ENCODE results near the gene ZNF497.

The ZNF497 gene

DNA sequence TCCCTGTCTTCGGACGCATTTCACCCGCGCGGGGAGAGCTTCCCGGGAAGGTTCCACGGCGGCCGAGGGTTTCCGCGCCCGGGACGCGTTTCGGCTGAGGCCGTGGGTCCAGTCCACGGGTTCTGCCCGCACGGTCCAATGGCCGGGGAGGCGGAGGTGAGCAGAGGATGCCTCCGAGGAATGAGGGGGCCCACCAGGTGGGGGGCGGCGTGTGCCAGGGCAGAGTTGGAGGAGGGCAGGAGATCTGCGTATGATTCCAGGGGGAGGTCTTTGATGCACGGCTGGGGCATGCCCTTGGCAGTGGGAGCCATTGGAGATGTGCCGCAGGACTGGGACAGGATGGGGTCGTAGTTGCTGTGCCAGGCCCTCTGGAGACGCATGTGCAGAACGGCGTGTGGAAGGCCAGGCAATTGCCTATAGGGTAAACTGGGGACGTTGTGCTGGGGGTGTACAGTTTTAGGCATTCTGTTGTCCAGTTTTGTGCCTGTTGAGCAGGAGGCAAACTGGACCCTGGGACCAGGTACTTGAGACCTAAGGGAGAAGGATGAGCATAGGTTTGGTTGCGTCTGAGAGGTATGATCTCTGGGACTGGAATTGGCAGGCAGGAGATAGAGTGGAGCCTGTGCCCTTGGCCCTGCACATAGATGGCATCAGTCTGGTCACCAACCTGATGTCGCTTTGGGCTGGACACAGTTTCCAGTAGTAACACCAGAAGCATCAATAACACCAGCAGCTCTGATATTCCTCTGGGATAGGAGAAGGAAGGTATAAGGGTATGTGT lies 46.6 kb upstream of the ZNF497 start (continued):
- TF ChIP-seq ZNF768 (tag by site-specific recombination; IDR thresholded peaks at IDR 0.05) (no peak), ZFP3 (tag by site-specific recombination; IDR thresholded peaks at IDR 0.05; ENCODE audit: low read depth) (no peak), ZNF223 (tag by site-specific recombination; IDR thresholded peaks at IDR 0.05) (no peak), ZNF558 (tag by site-specific recombination; IDR thresholded peaks at IDR 0.05) (no peak), ZNF292 (tag by site-specific recombination; IDR thresholded peaks at IDR 0.05; ENCODE audit: borderline replicate concordance, low read depth) (no peak), ZXDB (tag by site-specific recombination; IDR thresholded peaks at IDR 0.05) (peak; percentile 15; the same call in 1 of the 2 replicates), ZNF549 (tag by site-specific recombination; IDR thresholded peaks at IDR 0.05) (no peak), ZNF146 (tag by site-specific recombination; IDR thresholded peaks at IDR 0.05) (no peak), KLF9 (tag by site-specific recombination; IDR thresholded peaks at IDR 0.05; ENCODE audit: low read depth) (peak; percentile 9; the same call in 1 of the 2 replicates), ZSCAN16 (tag by site-specific recombination; IDR thresholded peaks at IDR 0.05) (no peak), TRIM28 (IDR thresholded peaks at IDR 0.05; ENCODE audit: borderline replicate concordance, low read length) (no peak), ZNF596 (tag by site-specific recombination; IDR thresholded peaks at IDR 0.05) (no peak), ZNF24 (tag by site-specific recombination; IDR thresholded peaks at IDR 0.05) (no peak), ZNF670 (tag by site-specific recombination; IDR thresholded peaks at IDR 0.05; ENCODE audit: low read depth) (no peak), ZNF621 (tag by site-specific recombination; IDR thresholded peaks at IDR 0.05) (no peak), ZNF555 (tag by site-specific recombination; conservative IDR thresholded peaks at IDR 0.05) (no peak), OSR2 (tag by site-specific recombination; IDR thresholded peaks at IDR 0.05) (no peak), ZFHX2 (tag by site-specific recombination; conservative IDR thresholded peaks at IDR 0.05) (no peak), ZNF132 (tag by site-specific recombination; IDR thresholded peaks at IDR 0.05; ENCODE audit: borderline replicate concordance) (no peak), ZBTB21 (tag by site-specific recombination; IDR thresholded peaks at IDR 0.05) (no peak)
- TF ChIP-seq, protein P1, sequence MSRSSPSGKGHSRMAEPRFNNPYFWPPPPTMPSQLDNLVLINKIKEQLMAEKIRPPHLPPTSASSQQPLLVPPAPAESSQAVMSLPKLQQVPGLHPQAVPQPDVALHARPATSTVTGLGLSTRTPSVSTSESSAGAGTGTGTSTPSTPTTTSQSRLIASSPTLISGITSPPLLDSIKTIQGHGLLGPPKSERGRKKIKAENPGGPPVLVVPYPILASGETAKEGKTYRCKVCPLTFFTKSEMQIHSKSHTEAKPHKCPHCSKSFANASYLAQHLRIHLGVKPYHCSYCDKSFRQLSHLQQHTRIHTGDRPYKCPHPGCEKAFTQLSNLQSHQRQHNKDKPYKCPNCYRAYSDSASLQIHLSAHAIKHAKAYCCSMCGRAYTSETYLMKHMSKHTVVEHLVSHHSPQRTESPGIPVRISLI (tag by site-specific recombination; IDR thresholded peaks at IDR 0.05), result no peak
- TF ChIP-seq, protein P2, sequence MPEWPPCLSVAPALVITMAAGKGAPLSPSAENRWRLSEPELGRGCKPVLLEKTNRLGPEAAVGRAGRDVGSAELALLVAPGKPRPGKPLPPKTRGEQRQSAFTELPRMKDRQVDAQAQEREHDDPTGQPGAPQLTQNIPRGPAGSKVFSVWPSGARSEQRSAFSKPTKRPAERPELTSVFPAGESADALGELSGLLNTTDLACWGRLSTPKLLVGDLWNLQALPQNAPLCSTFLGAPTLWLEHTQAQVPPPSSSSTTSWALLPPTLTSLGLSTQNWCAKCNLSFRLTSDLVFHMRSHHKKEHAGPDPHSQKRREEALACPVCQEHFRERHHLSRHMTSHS (tag by site-specific recombination; IDR thresholded peaks at IDR 0.05), result no peak
- TF ChIP-seq, protein P3, sequence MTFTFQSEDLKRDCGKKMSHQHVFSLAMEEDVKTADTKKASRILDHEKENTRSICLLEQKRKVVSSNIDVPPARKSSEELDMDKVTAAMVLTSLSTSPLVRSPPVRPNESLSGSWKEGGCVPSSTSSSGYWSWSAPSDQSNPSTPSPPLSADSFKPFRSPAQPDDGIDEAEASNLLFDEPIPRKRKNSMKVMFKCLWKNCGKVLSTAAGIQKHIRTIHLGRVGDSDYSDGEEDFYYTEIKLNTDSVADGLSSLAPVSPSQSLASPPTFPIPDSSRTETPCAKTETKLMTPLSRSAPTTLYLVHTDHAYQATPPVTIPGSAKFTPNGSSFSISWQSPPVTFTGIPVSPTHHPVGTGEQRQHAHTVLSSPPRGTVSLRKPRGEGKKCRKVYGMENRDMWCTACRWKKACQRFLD (tag by site-specific recombination; IDR thresholded peaks at IDR 0.05), result no peak
- TF ChIP-seq, protein P4, sequence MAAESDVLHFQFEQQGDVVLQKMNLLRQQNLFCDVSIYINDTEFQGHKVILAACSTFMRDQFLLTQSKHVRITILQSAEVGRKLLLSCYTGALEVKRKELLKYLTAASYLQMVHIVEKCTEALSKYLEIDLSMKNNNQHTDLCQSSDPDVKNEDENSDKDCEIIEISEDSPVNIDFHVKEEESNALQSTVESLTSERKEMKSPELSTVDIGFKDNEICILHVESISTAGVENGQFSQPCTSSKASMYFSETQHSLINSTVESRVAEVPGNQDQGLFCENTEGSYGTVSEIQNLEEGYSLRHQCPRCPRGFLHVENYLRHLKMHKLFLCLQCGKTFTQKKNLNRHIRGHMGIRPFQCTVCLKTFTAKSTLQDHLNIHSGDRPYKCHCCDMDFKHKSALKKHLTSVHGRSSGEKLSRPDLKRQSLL (tag by site-specific recombination; IDR thresholded peaks at IDR 0.05), result no peak
- TF ChIP-seq, protein P5, sequence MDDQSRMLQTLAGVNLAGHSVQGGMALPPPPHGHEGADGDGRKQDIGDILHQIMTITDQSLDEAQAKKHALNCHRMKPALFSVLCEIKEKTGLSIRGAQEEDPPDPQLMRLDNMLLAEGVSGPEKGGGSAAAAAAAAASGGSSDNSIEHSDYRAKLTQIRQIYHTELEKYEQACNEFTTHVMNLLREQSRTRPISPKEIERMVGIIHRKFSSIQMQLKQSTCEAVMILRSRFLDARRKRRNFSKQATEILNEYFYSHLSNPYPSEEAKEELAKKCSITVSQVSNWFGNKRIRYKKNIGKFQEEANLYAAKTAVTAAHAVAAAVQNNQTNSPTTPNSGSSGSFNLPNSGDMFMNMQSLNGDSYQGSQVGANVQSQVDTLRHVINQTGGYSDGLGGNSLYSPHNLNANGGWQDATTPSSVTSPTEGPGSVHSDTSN (CRISPR knock-in tag; IDR thresholded peaks at IDR 0.05), result no peak; the same call in 1 of the 2 replicates
- TF ChIP-seq, protein P6, sequence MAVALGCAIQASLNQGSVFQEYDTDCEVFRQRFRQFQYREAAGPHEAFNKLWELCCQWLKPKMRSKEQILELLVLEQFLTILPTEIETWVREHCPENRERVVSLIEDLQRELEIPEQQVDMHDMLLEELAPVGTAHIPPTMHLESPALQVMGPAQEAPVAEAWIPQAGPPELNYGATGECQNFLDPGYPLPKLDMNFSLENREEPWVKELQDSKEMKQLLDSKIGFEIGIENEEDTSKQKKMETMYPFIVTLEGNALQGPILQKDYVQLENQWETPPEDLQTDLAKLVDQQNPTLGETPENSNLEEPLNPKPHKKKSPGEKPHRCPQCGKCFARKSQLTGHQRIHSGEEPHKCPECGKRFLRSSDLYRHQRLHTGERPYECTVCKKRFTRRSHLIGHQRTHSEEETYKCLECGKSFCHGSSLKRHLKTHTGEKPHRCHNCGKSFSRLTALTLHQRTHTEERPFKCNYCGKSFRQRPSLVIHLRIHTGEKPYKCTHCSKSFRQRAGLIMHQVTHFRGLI (tag by site-specific recombination; IDR thresholded peaks at IDR 0.05), result no peak
- TF ChIP-seq, protein P7, sequence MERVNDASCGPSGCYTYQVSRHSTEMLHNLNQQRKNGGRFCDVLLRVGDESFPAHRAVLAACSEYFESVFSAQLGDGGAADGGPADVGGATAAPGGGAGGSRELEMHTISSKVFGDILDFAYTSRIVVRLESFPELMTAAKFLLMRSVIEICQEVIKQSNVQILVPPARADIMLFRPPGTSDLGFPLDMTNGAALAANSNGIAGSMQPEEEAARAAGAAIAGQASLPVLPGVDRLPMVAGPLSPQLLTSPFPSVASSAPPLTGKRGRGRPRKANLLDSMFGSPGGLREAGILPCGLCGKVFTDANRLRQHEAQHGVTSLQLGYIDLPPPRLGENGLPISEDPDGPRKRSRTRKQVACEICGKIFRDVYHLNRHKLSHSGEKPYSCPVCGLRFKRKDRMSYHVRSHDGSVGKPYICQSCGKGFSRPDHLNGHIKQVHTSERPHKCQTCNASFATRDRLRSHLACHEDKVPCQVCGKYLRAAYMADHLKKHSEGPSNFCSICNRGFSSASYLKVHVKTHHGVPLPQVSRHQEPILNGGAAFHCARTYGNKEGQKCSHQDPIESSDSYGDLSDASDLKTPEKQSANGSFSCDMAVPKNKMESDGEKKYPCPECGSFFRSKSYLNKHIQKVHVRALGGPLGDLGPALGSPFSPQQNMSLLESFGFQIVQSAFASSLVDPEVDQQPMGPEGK (tag by site-specific recombination; IDR thresholded peaks at IDR 0.05), result peak; percentile 69; the same call in 1 of the 2 replicates
- TF ChIP-seq, protein P8, sequence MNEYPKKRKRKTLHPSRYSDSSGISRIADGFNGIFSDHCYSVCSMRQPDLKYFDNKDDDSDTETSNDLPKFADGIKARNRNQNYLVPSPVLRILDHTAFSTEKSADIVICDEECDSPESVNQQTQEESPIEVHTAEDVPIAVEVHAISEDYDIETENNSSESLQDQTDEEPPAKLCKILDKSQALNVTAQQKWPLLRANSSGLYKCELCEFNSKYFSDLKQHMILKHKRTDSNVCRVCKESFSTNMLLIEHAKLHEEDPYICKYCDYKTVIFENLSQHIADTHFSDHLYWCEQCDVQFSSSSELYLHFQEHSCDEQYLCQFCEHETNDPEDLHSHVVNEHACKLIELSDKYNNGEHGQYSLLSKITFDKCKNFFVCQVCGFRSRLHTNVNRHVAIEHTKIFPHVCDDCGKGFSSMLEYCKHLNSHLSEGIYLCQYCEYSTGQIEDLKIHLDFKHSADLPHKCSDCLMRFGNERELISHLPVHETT (tag by site-specific recombination; IDR thresholded peaks at IDR 0.05), result no peak
